ENCODE measurements around the gene KRTAP6-1. TPM values are rescaled to one million over a fixed set of nuclear protein-coding genes. Genes with fewer than 3 reads are reported as not detected.

The KRTAP6-1 gene
- total RNA-seq, 2 donors from 2014 or later, result not detected

DNA sequence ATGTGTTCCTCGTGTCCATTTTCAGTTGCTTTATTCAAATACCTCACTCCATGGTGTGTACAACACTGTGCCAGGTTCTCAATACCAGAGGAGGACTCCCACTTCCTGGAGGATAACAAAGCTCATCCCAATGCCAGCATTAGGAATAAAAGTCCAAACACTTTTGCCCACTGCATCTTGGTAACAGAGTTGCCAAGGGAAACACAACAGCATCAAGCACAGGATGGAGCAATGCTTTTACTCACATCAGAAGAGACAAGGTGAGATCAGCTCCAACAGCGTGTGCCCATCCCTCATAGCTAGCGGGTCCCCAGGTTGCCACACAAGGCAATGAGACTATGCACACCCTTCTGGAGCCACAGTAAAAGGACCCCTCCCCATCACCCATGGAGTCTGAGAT, 9.6 kb upstream of the KRTAP6-1 start:
- H3K27me3 ChIP-seq (ENCODE audit: control insufficient read depth, insufficient read depth, low read length, poor library complexity, severe bottlenecking), result no peaks in the 10 kb centered on the region
- no peak overlapping the region for H3K9ac ChIP-seq (ENCODE audit: extremely low read depth, low read length, poor library complexity, severe bottlenecking)
- Mint-ChIP-seq H3K27me3 (ENCODE audit: insufficient read depth) (no peaks in the 10 kb centered on the region), H3K36me3 (ENCODE audit: low read depth) (no peaks in the 10 kb centered on the region), H3K9me3 (peaks cover 37% of the 10 kb centered on the region), H3K4me3 (no peak overlapping the region), H3K27ac (no peak overlapping the region), H3K4me1 (no peaks in the 10 kb centered on the region)
- H3K36me3 ChIP-seq (ENCODE audit: control insufficient read depth, insufficient read depth, low read length), result no peaks in the 10 kb centered on the region
- TF ChIP-seq, protein P1, sequence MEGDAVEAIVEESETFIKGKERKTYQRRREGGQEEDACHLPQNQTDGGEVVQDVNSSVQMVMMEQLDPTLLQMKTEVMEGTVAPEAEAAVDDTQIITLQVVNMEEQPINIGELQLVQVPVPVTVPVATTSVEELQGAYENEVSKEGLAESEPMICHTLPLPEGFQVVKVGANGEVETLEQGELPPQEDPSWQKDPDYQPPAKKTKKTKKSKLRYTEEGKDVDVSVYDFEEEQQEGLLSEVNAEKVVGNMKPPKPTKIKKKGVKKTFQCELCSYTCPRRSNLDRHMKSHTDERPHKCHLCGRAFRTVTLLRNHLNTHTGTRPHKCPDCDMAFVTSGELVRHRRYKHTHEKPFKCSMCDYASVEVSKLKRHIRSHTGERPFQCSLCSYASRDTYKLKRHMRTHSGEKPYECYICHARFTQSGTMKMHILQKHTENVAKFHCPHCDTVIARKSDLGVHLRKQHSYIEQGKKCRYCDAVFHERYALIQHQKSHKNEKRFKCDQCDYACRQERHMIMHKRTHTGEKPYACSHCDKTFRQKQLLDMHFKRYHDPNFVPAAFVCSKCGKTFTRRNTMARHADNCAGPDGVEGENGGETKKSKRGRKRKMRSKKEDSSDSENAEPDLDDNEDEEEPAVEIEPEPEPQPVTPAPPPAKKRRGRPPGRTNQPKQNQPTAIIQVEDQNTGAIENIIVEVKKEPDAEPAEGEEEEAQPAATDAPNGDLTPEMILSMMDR (conservative IDR thresholded peaks at IDR 0.05), result no peak
- WGBS, 2 experiments (ENCODE audit: insufficient coverage in 1 of 2, insufficient read length in 1 of 2), result 82 to 88% methylated on average over 2 to 3 of the region's 3 CpGs
- H3K9me3 ChIP-seq (ENCODE audit: control insufficient read depth, low read length), result no peaks in the 10 kb centered on the region
- no peak overlapping the region for H3K4me3 ChIP-seq (ENCODE audit: low read length)
- no peak for DNase-seq
- H3K27ac ChIP-seq (ENCODE audit: low read depth, low read length), result no peak overlapping the region
- H3K4me1 ChIP-seq (ENCODE audit: control insufficient read depth, insufficient read depth, low read length), result no peaks in the 10 kb centered on the region

DNA sequence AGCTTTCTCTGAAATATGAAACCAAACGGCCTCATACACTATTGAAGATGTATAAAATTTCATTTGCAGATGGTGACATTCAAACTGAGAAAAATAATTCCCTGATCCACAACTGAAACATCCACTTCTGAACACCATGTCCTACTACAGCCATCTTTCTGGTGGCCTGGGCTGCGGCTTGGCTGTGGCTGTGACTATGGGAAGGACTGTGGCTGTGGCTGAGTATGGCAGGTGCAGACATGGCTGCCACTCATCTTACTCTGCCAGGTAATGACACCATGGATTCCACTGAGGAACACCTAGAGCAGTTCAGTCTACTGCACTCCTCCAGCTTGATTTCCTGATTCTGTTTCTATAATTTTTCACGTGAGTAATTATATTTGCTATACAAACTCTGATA, 6.8 kb upstream of the KRTAP6-1 start, which contains the start of gene KRTAP20-4:
Gene KRTAP20-4, plus strand, starts transcription at position 106 of the 400 bp plus-strand sequence.
- no peak within 1 kb of the TSS for H3K9ac ChIP-seq (ENCODE audit: extremely low read depth, low read length, poor library complexity, severe bottlenecking)
- DNase-seq, result no peak
- WGBS, 2 experiments (ENCODE audit: insufficient coverage in 1 of 2, insufficient read length in 1 of 2), result 88% methylated on average over 3 of the region's 3 CpGs; no CpG with 5 or more reads in 1 of the 2 experiments
- H3K27me3 ChIP-seq (ENCODE audit: control insufficient read depth, insufficient read depth, low read length, poor library complexity, severe bottlenecking), result no peaks in the 10 kb centered on the region
- no peaks in the 10 kb centered on the region for H3K4me1 ChIP-seq (ENCODE audit: control insufficient read depth, insufficient read depth, low read length)
- H3K27ac ChIP-seq (ENCODE audit: low read depth, low read length), result no peak within 1 kb of the TSS
- no peaks in the 10 kb centered on the region for H3K4me1 Mint-ChIP-seq
- H3K9me3 ChIP-seq (ENCODE audit: control insufficient read depth, low read length), result no peaks in the 10 kb centered on the region
- H3K27me3 Mint-ChIP-seq (ENCODE audit: insufficient read depth), result no peaks in the 10 kb centered on the region
- H3K9me3 Mint-ChIP-seq, result peaks cover 35% of the 10 kb centered on the region
- TF ChIP-seq, protein P1 (conservative IDR thresholded peaks at IDR 0.05), result no peak
- no peaks in the 10 kb centered on the region for H3K36me3 ChIP-seq (ENCODE audit: control insufficient read depth, insufficient read depth, low read length)
- no peaks in the 10 kb centered on the region for H3K36me3 Mint-ChIP-seq (ENCODE audit: low read depth)
- no peak within 1 kb of the TSS for H3K4me3 ChIP-seq (ENCODE audit: low read length)
- no peak within 1 kb of the TSS for H3K27ac Mint-ChIP-seq
- no peak within 1 kb of the TSS for H3K4me3 Mint-ChIP-seq

DNA sequence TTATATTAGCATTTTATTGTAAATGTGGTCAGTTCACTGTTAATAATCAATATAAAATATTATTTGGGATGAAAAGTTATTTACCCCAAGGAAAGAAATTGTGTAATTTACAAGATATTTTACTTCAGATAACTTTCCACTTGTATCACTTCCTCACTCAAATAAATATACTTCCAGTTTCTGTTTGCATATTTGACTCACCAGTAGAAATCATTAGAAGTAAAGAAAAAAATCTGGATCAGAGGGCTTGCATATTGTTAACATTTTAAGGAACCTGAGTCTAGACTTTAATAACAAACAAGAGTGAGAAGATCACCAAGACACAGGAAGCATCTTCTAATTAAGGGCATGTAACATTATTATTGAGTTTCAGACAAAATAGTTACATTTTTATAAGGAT, 6.3 kb upstream of the KRTAP6-1 start:
- Mint-ChIP-seq H3K36me3 (ENCODE audit: low read depth) (no peaks in the 10 kb centered on the region), H3K4me3 (no peak overlapping the region), H3K4me1 (no peaks in the 10 kb centered on the region), H3K9me3 (peaks cover 36% of the 10 kb centered on the region), H3K27me3 (ENCODE audit: insufficient read depth) (no peaks in the 10 kb centered on the region), H3K27ac (no peak overlapping the region)
- no peaks in the 10 kb centered on the region for H3K27me3 ChIP-seq (ENCODE audit: control insufficient read depth, insufficient read depth, low read length, poor library complexity, severe bottlenecking)
- H3K4me3 ChIP-seq (ENCODE audit: low read length), result no peak overlapping the region
- TF ChIP-seq, protein P1 (conservative IDR thresholded peaks at IDR 0.05), result no peak
- no peaks in the 10 kb centered on the region for H3K9me3 ChIP-seq (ENCODE audit: control insufficient read depth, low read length)
- H3K9ac ChIP-seq (ENCODE audit: extremely low read depth, low read length, poor library complexity, severe bottlenecking), result no peak overlapping the region
- no peak overlapping the region for H3K27ac ChIP-seq (ENCODE audit: low read depth, low read length)
- no peaks in the 10 kb centered on the region for H3K36me3 ChIP-seq (ENCODE audit: control insufficient read depth, insufficient read depth, low read length)
- H3K4me1 ChIP-seq (ENCODE audit: control insufficient read depth, insufficient read depth, low read length), result no peaks in the 10 kb centered on the region
- DNase-seq, result no peak
